NCI-H748 (cell line): ENCODE data around the gene APOBEC2.

ENCODE experiments used
- DNase-seq: peaks from one replicate; lab custom pipeline; 2025; ENCODE audit not compliant: unreplicated experiment; lab: John Stamatoyannopoulos, UW

Gene APOBEC2

GRCh38 chr6:41058783-41059181, 5.8 kb downstream of the APOBEC2 start:
- DNase-seq = no peak

GRCh38 chr6:41059556-41059955, 6.6 kb downstream of the APOBEC2 start:
- no peak for DNase-seq

GRCh38 chr6:41061196-41061726, 8.3 kb downstream of the APOBEC2 start:
- DNase-seq = no peak

GRCh38 chr6:41062056-41062455, 9.1 kb downstream of the APOBEC2 start:
- DNase-seq = no peak

- no peak for DNase-seq
Observed at GRCh38 chr6:41063884-41064285, 10.9 kb downstream of the APOBEC2 start.

- no peak for DNase-seq
Observed at GRCh38 chr6:41064841-41065240, 11.8 kb downstream of the APOBEC2 start.

- DNase-seq = no peak
Observed at GRCh38 chr6:41065550-41066026, 12.6 kb downstream of the APOBEC2 start.

- peak; percentile 75 for DNase-seq
Observed at GRCh38 chr6:41066867-41067304, 13.9 kb downstream of the APOBEC2 start.

GRCh38 chr6:41071501-41071922, 18.5 kb downstream of the APOBEC2 start:
- DNase-seq = no peak

GRCh38 chr6:41071923-41072835, 19.2 kb downstream of the APOBEC2 start, which contains the start of gene OARD1:
OARD1 (minus strand) TSS chr6:41072356; CDS start chr6:41071634, 722 bp downstream.
- DNase-seq = peak; percentile 100

GRCh38 chr6:41072836-41073202, 19.8 kb downstream of the APOBEC2 start, which contains the start of gene NFYA:
NFYA (plus strand) TSS chr6:41072974; CDS start chr6:41079090, 6,116 bp downstream.
- peak; percentile 100 for DNase-seq

- DNase-seq = peak; percentile 95
Observed at GRCh38 chr6:41073203-41073967, 20.4 kb downstream of the APOBEC2 start.

- DNase-seq = peak; percentile 77
Observed at GRCh38 chr6:41073968-41074691, 21.1 kb downstream of the APOBEC2 start.

GRCh38 chr6:41074692-41075436, 21.9 kb downstream of the APOBEC2 start:
- DNase-seq = no peak

- DNase-seq = no peak
Observed at GRCh38 chr6:41075651-41076626, 22.9 kb downstream of the APOBEC2 start.

GRCh38 chr6:41077536-41077935, 24.5 kb downstream of the APOBEC2 start:
- DNase-seq = no peak

- DNase-seq = no peak
Observed at GRCh38 chr6:41078101-41078500, 25.1 kb downstream of the APOBEC2 start.

- DNase-seq = no peak
Observed at GRCh38 chr6:41079080-41079479, 26.1 kb downstream of the APOBEC2 start.

GRCh38 chr6:41080621-41081020, 27.6 kb downstream of the APOBEC2 start:
- no peak for DNase-seq
